ENCODE data around the gene PDE4B.

Gene PDE4B

GRCh38 chr1:66175581-66175980 is 382.9 kb downstream of the PDE4B start:
- no peaks in the 10 kb centered on the region for H3K79me2 ChIP-seq
- H3K4me1 ChIP-seq = no peaks in the 10 kb centered on the region
- H3K9me3 ChIP-seq (ENCODE audit: control insufficient read depth, low read length) = no peaks in the 10 kb centered on the region
- no peak overlapping the region for H3K27ac ChIP-seq
- H2AFZ ChIP-seq = no peak overlapping the region
- no peak overlapping the region for H3K4me3 ChIP-seq (ENCODE audit: low read depth, low read length)
- H3K9ac ChIP-seq = no peak overlapping the region
- no peaks in the 10 kb centered on the region for H3K36me3 ChIP-seq (ENCODE audit: control insufficient read depth, insufficient read depth, low read length)
- H3K4me2 ChIP-seq (ENCODE audit: low read length) = no peak overlapping the region
- no peak for TF ChIP-seq CTCF (IDR thresholded peaks at IDR 0.05)
- H3K27me3 ChIP-seq (ENCODE audit: control insufficient read depth, insufficient read depth, low read length) = no peaks in the 10 kb centered on the region

GRCh38 chr1:66176012-66176715 is 383.5 kb downstream of the PDE4B start:
- TF ChIP-seq CTCF (IDR thresholded peaks at IDR 0.05) = no peak
- no peaks in the 10 kb centered on the region for H3K36me3 ChIP-seq (ENCODE audit: control insufficient read depth, insufficient read depth, low read length)
- no peaks in the 10 kb centered on the region for H3K9me3 ChIP-seq (ENCODE audit: control insufficient read depth, low read length)
- H3K27ac ChIP-seq = no peak overlapping the region
- H2AFZ ChIP-seq = no peak overlapping the region
- H3K4me2 ChIP-seq (ENCODE audit: low read length) = no peak overlapping the region
- H3K79me2 ChIP-seq = no peaks in the 10 kb centered on the region
- H3K4me1 ChIP-seq = no peaks in the 10 kb centered on the region
- H3K27me3 ChIP-seq (ENCODE audit: control insufficient read depth, insufficient read depth, low read length) = no peaks in the 10 kb centered on the region
- no peak overlapping the region for H3K4me3 ChIP-seq (ENCODE audit: low read depth, low read length)
- H3K9ac ChIP-seq = no peak overlapping the region

GRCh38 chr1:66176832-66177231 is 384.1 kb downstream of the PDE4B start:
- Histone ChIP-seq H2AFZ (no peak overlapping the region), H3K9ac (no peak overlapping the region), H3K79me2 (no peaks in the 10 kb centered on the region), H3K36me3 (ENCODE audit: control insufficient read depth, insufficient read depth, low read length) (no peaks in the 10 kb centered on the region), H3K4me2 (ENCODE audit: low read length) (no peak overlapping the region), H3K4me1 (no peaks in the 10 kb centered on the region), H3K27me3 (ENCODE audit: control insufficient read depth, insufficient read depth, low read length) (no peaks in the 10 kb centered on the region), H3K9me3 (ENCODE audit: control insufficient read depth, low read length) (no peaks in the 10 kb centered on the region), H3K4me3 (ENCODE audit: low read depth, low read length) (no peak overlapping the region), H3K27ac (no peak overlapping the region)
- no peak for TF ChIP-seq CTCF (IDR thresholded peaks at IDR 0.05)

GRCh38 chr1:66177510-66177909 is 384.8 kb downstream of the PDE4B start:
- Histone ChIP-seq H3K27me3 (ENCODE audit: control insufficient read depth, insufficient read depth, low read length) (no peaks in the 10 kb centered on the region), H3K9ac (no peak overlapping the region), H3K4me3 (ENCODE audit: low read depth, low read length) (no peak overlapping the region), H3K4me2 (ENCODE audit: low read length) (no peak overlapping the region), H2AFZ (no peak overlapping the region), H3K36me3 (ENCODE audit: control insufficient read depth, insufficient read depth, low read length) (no peaks in the 10 kb centered on the region), H3K27ac (no peak overlapping the region), H3K9me3 (ENCODE audit: control insufficient read depth, low read length) (no peaks in the 10 kb centered on the region), H3K4me1 (no peaks in the 10 kb centered on the region), H3K79me2 (no peaks in the 10 kb centered on the region)
- no peak for TF ChIP-seq CTCF (IDR thresholded peaks at IDR 0.05)

GRCh38 chr1:66182026-66182425 is 389.3 kb downstream of the PDE4B start:
- TF ChIP-seq CTCF (IDR thresholded peaks at IDR 0.05) = no peak
- peaks cover 3% of the 10 kb centered on the region for H3K4me1 ChIP-seq
- no peak overlapping the region for H3K4me2 ChIP-seq (ENCODE audit: low read length)
- no peaks in the 10 kb centered on the region for H3K79me2 ChIP-seq
- H2AFZ ChIP-seq = no peak overlapping the region
- H3K9ac ChIP-seq = no peak overlapping the region
- no peaks in the 10 kb centered on the region for H3K36me3 ChIP-seq (ENCODE audit: control insufficient read depth, insufficient read depth, low read length)
- no peak overlapping the region for H3K4me3 ChIP-seq (ENCODE audit: low read depth, low read length)
- H3K27me3 ChIP-seq (ENCODE audit: control insufficient read depth, insufficient read depth, low read length) = no peaks in the 10 kb centered on the region
- H3K27ac ChIP-seq = no peak overlapping the region
- H3K9me3 ChIP-seq (ENCODE audit: control insufficient read depth, low read length) = no peaks in the 10 kb centered on the region

All from parathyroid adenoma (tissue), 2 donors.